HCT116 (cell line): ENCODE measurements around the gene PHACTR4. TPM values are rescaled to one million over a fixed set of nuclear protein-coding genes. Genes with fewer than 3 reads are reported as not detected.

Experiments used
- ATAC-seq: fragments of 200-7000 bp; cut with Tn5 transposase; 2 replicates; pipeline ENCODE4 v1.9.1; 2020; ENCODE audit warnings: mild to moderate bottlenecking, moderate library complexity
- BruUV-seq: library from RNA; stranded (reverse); fragments of 400-500 nt; replicated peaks from 2 replicates; lab custom pipeline; 2021; lab: Mats Ljungman, UMichigan
- CTCF ChIA-PET: fragments of 300-600 bp; sonication (Branson Sonifier 250); formaldehyde crosslinking; loops from one replicate; lab custom pipeline; 2021; ENCODE audit warnings: antibody characterized with exemption; lab: Charles Lee
- POLR2A ChIA-PET: fragments of 300-600, 350-600 bp; sonication (Branson Sonifier 250); formaldehyde crosslinking; loops from one replicate; lab custom pipeline; 2021; ENCODE audit warnings: antibody characterized with exemption; lab: Charles Lee
- RAD21 ChIA-PET, 2 experiments: fragments of 300-600 bp; sonication (Branson Sonifier 250); formaldehyde crosslinking; loops; one replicate each; lab custom pipeline; 2023; ENCODE audit warnings: low total read pairs in 2 of 2; ENCODE audit not compliant: uncharacterized antibody in 2 of 2, unreplicated experiment in 2 of 2, low non-redundant PET in 1 of 2; lab: Charles Lee
- DNase-seq: peaks from one replicate; pipeline ENCODE4 v3.0.0-alpha.2; 2010; ENCODE audit warnings: low read depth, low spot score
- H2AFZ ChIP-seq: fragments of 200-600 bp; shearing (Covaris generic), sonication (generic); 2 replicates; pipeline ENCODE4 v1.6.1; 2017; ENCODE audit warnings: low read depth, mixed run types, mixed read lengths, antibody characterized with exemption, low read length; ENCODE audit not compliant: poor library complexity, severe bottlenecking
- H3K27ac ChIP-seq: 2 replicates; pipeline ENCODE4 v1.5.1; 2012; ENCODE audit warnings: low read depth, low read length
- H3K27me3 ChIP-seq: fragments of 200-600 bp; sonication (generic); 2 replicates; pipeline ENCODE4 v1.6.1; 2016; ENCODE audit warnings: mixed run types, low read length, mixed read lengths; ENCODE audit not compliant: insufficient read depth
- H3K36me3 ChIP-seq, 2 experiments: fragments of 200-500 bp in 1 of 2; fragments of 200-600 bp in 1 of 2; sonication (Bioruptor generic) in 1 of 2; sonication (generic) in 1 of 2; 2 replicates each; pipeline versions ENCODE4 v1.5.1 to v1.6.1; 2014 to 2016; ENCODE audit warnings: low read length in 2 of 2, inconsistent platforms in 1 of 2, mixed read lengths in 1 of 2, mixed run types in 1 of 2; ENCODE audit not compliant: insufficient read depth in 2 of 2, control insufficient read depth in 1 of 2
- H3K4me1 ChIP-seq, 2 experiments: fragments of 200-600 bp in 1 of 2; sonication (generic) in 1 of 2; 2 replicates each; pipeline versions ENCODE4 v1.5.1 to v1.6.1; 2012 to 2017; ENCODE audit warnings: low read length in 2 of 2, inconsistent platforms in 1 of 2, mild to moderate bottlenecking in 1 of 2, mixed read lengths in 1 of 2, mixed run types in 1 of 2, moderate library complexity in 1 of 2; ENCODE audit not compliant: insufficient read depth in 2 of 2, control insufficient read depth in 1 of 2
- H3K4me2 ChIP-seq: fragments of 200-600 bp; sonication (generic); 2 replicates; pipeline ENCODE4 v1.6.1; 2017; ENCODE audit warnings: mixed run types, low read length, mixed read lengths
- H3K4me3 ChIP-seq, 2 experiments: fragments of 200-600 bp in 1 of 2; sonication (generic) in 1 of 2; replicated peaks in 1 of 2; 2 replicates each; pipeline ENCODE4 v1.5.1; 2011 to 2016; ENCODE audit warnings: low read length in 2 of 2, control low read depth in 1 of 2, low read depth in 1 of 2, mild to moderate bottlenecking in 1 of 2, mixed read lengths in 1 of 2, mixed run types in 1 of 2
- H3K79me2 ChIP-seq: fragments of 200-600 bp; sonication (generic); 2 replicates; pipeline ENCODE4 v1.6.1; 2017; ENCODE audit warnings: mild to moderate bottlenecking, mixed run types, low read length, moderate library complexity, mixed read lengths; ENCODE audit not compliant: insufficient read depth
- H3K9ac ChIP-seq: fragments of 200-600 bp; sonication (generic); 2 replicates; pipeline ENCODE4 v1.6.1; 2016; ENCODE audit warnings: low read length, mixed read lengths
- H3K9me2 ChIP-seq: fragments of 200-600 bp; sonication (generic), shearing (Covaris generic); 2 replicates; pipeline ENCODE4 v1.6.1; 2017; ENCODE audit warnings: mixed run types, mild to moderate bottlenecking, moderate library complexity; ENCODE audit not compliant: insufficient read depth
- H3K9me3 ChIP-seq, 2 experiments: fragments of 200-500 bp in 1 of 2; fragments of 200-600 bp in 1 of 2; sonication (Bioruptor generic) in 1 of 2; sonication (generic) in 1 of 2; 2 replicates each; pipeline ENCODE4 v1.6.1; 2014 to 2017; ENCODE audit warnings: low read length in 2 of 2, mixed read lengths in 2 of 2, inconsistent platforms in 1 of 2, low read depth in 1 of 2, mild to moderate bottlenecking in 1 of 2, mixed run types in 1 of 2, moderate library complexity in 1 of 2; ENCODE audit not compliant: control insufficient read depth in 1 of 2, insufficient read depth in 1 of 2
- H4K20me1 ChIP-seq: fragments of 200-600 bp; sonication (generic), shearing (Covaris generic); 2 replicates; pipeline ENCODE4 v1.6.1; 2017; ENCODE audit warnings: mixed run types, mild to moderate bottlenecking, moderate library complexity; ENCODE audit not compliant: insufficient read depth
- CBX3 ChIP-seq: IDR thresholded peaks from 2 replicates; pipeline ENCODE4 v1.6.1; 2012; ENCODE audit warnings: low read depth
- ELF1 ChIP-seq: IDR thresholded peaks from 2 replicates; pipeline ENCODE4 v1.6.1; 2012; ENCODE audit warnings: low read depth, borderline replicate concordance
- EZH2phosphoT487 ChIP-seq: fragments of 200-600 bp; IDR thresholded peaks from 2 replicates; pipeline ENCODE4 v1.6.1; 2018; ENCODE audit warnings: antibody characterized with exemption, borderline replicate concordance
- POLR2A ChIP-seq: IDR thresholded peaks from 2 replicates; pipeline ENCODE4 v1.7.0; 2011; ENCODE audit warnings: borderline replicate concordance; ENCODE audit not compliant: insufficient read depth, insufficient read length; ENCODE audit errors: extremely low read depth
- POLR2AphosphoS5 ChIP-seq: IDR thresholded peaks from 2 replicates; pipeline ENCODE4 v1.6.1; 2011; ENCODE audit warnings: mild to moderate bottlenecking, low read depth, low read length, moderate library complexity
- SRF ChIP-seq: IDR thresholded peaks from 2 replicates; pipeline ENCODE4 v1.6.1; 2012; ENCODE audit warnings: low read depth
- YY1 ChIP-seq: IDR thresholded peaks from 2 replicates; pipeline ENCODE4 v1.6.1; 2011; ENCODE audit warnings: low read length, low read depth, moderate library complexity, mild to moderate bottlenecking; ENCODE audit not compliant: insufficient replicate concordance; ENCODE audit errors: extremely low read depth
- ZFX ChIP-seq: fragments of 450-650 bp; IDR thresholded peaks from 2 replicates; pipeline ENCODE4 v1.6.1; 2017
- intact Hi-C: fragments of 100-400 bp; cut with micrococcal nuclease; formaldehyde crosslinking; loops from 2 replicates; pipeline ENCODE4 v1.10.0; 2022
- total RNA-seq: library from RNA; stranded (reverse); gene quantifications from one replicate; pipeline ENCODE4 v1.2.1, GENCODE V29; 2021; ENCODE audit not compliant: unreplicated experiment
- TF ChIP-seq, protein P1 (sequence below): IDR thresholded peaks from 2 replicates; pipeline ENCODE4 v1.6.1; 2011; ENCODE audit warnings: mild to moderate bottlenecking, low read length, moderate library complexity; ENCODE audit not compliant: insufficient replicate concordance; ENCODE audit errors: extremely low read depth

Gene PHACTR4
- total RNA-seq, 1 experiment from 2014 or later, result 36.0 TPM

DNA sequence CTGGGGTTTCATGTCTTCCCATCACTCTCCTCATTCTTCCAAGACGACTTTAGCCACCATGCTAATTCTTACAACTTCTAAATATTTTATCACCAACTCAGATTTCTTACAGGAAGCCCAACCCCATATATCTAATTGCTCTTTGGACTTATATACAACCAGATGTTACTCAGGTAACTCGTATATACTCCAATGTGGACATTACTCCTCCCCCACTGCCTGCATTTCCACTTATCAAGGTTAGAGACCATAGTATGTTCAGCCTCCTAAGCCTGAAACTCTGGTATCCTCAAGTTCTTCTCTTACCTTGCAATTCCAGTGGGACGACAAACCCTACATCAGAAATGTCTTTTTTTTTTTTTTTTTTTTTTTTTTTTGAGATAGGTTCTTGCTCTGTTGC, 133.6 kb downstream of the PHACTR4 start:
- Histone ChIP-seq H3K36me3 (peaks cover 10 to 25% of the 10 kb centered on the region in 2 experiments), H3K4me2 (peak overlapping the region; percentile 13; the same call in 1 of the 2 replicates), H3K79me2 (peaks cover 41% of the 10 kb centered on the region), H2AFZ (no peak overlapping the region), H3K4me1 (peaks cover 28 to 62% of the 10 kb centered on the region in 2 experiments), H3K4me3 (no peak overlapping the region), H3K27me3 (no peaks in the 10 kb centered on the region), H3K9ac (no peak overlapping the region), H4K20me1 (no peaks in the 10 kb centered on the region), H3K9me2 (no peaks in the 10 kb centered on the region), H3K9me3 (no peaks in the 10 kb centered on the region)
- RAD21 ChIA-PET, result no interaction called here
- DNase-seq (no peak), ATAC-seq (no peak)
- POLR2A ChIA-PET, result interaction anchor here (0.7 kb wide), 2 partner anchors 9 to 412 kb away, joined by 3 to 4 read pairs; no protein-coding TSS in a partner anchor
- intact Hi-C loops, result no loop called here
- BruUV-seq, result no TSS peak
- TF ChIP-seq ZFX, result no peak
- TF ChIP-seq, all 23 proteins: peak for 0
- H3K27ac ChIP-seq, result no peak overlapping the region
- CTCF ChIA-PET, result no interaction called here

DNA sequence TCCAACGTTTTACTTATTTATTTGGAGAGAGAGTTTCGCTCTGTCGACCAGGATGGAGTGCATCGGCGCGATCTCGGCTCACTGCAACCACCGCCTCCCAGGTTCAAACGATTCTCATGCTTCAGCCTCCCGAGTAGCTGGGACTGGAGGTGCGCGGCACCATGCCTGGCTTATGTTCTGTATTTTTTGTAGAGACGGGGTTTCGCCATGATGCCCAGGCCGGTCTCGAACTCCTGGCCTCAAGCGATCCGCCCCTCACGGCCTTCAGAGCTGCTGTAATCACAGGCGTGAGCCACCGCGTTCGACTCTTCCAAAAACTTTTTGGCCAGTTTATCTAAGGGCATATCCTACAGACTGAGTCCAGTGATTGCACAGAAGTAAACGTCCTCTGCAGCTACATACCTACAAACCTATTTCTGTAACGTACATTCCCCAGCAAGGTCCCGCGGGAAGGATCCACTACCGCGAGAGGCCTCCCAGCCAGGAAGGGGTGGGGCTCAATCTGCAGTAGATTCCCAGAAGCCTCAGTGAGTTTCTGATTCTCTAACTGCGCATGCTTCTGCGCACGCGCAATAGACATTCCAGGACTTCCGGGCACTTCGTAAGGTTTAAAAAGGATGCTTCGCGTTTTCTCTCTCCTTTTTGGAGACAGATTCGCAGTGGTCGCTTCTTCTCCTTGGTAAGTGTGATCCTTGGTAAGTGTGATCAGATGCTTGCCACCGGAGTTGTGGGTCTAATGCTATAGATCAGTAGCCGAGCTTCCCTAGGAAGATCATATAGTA, 136.1 kb downstream of the PHACTR4 start, which contains the start of gene RCC1:
Gene RCC1, plus strand, starts transcription at position 638 of the 782 bp plus-strand sequence. CDS start 23,824 bp downstream, outside the sequence.
- H4K20me1 ChIP-seq, result peaks cover 12% of the 10 kb centered on the region; the same call in 1 of the 2 replicates
- no peaks in the 10 kb centered on the region for H3K9me2 ChIP-seq
- peak within 1 kb of the TSS; percentile 82 to 94 for H3K4me3 ChIP-seq
- peak; percentile 97 for DNase-seq
- H3K4me2 ChIP-seq, result peak within 1 kb of the TSS; percentile 78
- peak within 1 kb of the TSS; percentile 12 for H2AFZ ChIP-seq
- H3K79me2 ChIP-seq, result peaks cover 40% of the 10 kb centered on the region
- peaks cover 21 to 36% of the 10 kb centered on the region in 2 experiments for H3K36me3 ChIP-seq
- H3K9ac ChIP-seq, result peak within 1 kb of the TSS; percentile 87
- BruUV-seq, result TSS peak; percentile 94
- ChIA-PET RAD21 (no interaction called here), POLR2A (interaction anchor here (0.8 to 5.8 kb wide), 16 partner anchors 11 to 372 kb away, joined by 3 to 48 read pairs (median 4); partner anchors contain the start of genes MED18 and RNU11), CTCF (no interaction called here)
- peak within 1 kb of the TSS; percentile 97 for H3K27ac ChIP-seq
- ATAC-seq, result peak; percentile 62
- TF ChIP-seq YY1, result peak; percentile 23
- no peak for TF ChIP-seq ELF1
- TF ChIP-seq SRF, result no peak
- TF ChIP-seq EZH2phosphoT487, result no peak
- TF ChIP-seq POLR2AphosphoS5, result peak; percentile 100
- peak; percentile 43 for TF ChIP-seq ZFX
- no peak for TF ChIP-seq CBX3
- TF ChIP-seq, protein P1, sequence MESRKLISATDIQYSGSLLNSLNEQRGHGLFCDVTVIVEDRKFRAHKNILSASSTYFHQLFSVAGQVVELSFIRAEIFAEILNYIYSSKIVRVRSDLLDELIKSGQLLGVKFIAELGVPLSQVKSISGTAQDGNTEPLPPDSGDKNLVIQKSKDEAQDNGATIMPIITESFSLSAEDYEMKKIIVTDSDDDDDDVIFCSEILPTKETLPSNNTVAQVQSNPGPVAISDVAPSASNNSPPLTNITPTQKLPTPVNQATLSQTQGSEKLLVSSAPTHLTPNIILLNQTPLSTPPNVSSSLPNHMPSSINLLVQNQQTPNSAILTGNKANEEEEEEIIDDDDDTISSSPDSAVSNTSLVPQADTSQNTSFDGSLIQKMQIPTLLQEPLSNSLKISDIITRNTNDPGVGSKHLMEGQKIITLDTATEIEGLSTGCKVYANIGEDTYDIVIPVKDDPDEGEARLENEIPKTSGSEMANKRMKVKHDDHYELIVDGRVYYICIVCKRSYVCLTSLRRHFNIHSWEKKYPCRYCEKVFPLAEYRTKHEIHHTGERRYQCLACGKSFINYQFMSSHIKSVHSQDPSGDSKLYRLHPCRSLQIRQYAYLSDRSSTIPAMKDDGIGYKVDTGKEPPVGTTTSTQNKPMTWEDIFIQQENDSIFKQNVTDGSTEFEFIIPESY, result peak; percentile 95
- peak; percentile 99 for TF ChIP-seq POLR2A
- intact Hi-C loops, result loop anchor here (5.0 kb wide), 2 partner anchors 232 to 258 kb away; partner anchors contain the start of gene YTHDF2
- H3K27me3 ChIP-seq, result no peaks in the 10 kb centered on the region
- H3K9me3 ChIP-seq, result no peaks in the 10 kb centered on the region
- peaks cover 29 to 72% of the 10 kb centered on the region in 2 experiments for H3K4me1 ChIP-seq
